CD8-positive, alpha-beta memory T cell (primary cell): ENCODE results near the gene RAPGEF5. TPM values are rescaled to one million over a fixed set of nuclear protein-coding genes. Genes with fewer than 3 reads are reported as not detected.

Experiments used
- CTCF ChIA-PET: fragments of 350-600 bp; sonication (Branson Sonifier 250); formaldehyde crosslinking; loops from one replicate; lab custom pipeline; 2021; ENCODE audit warnings: antibody characterized with exemption; lab: Charles Lee
- POLR2A ChIA-PET: fragments of 350-600 bp; sonication (Branson Sonifier 250); formaldehyde crosslinking; loops from one replicate; lab custom pipeline; 2021; ENCODE audit warnings: antibody characterized with exemption; lab: Charles Lee
- DNase-seq, 5 donors: peaks; one replicate each; pipeline versions ENCODE4 v3.0.0 to v3.0.0-alpha.2; 2020 to 2022; ENCODE audit warnings: mixed read lengths in 1 of 5
- H3K27ac ChIP-seq: one replicate; pipeline ENCODE4 v1.7.0; 2013; ENCODE audit warnings: low read depth, mild to moderate bottlenecking, low read length, moderate library complexity
- H3K27me3 ChIP-seq: 2 replicates; pipeline ENCODE4 v1.7.0; 2013; ENCODE audit warnings: low read length, mild to moderate bottlenecking; ENCODE audit not compliant: insufficient read depth, poor library complexity, severe bottlenecking
- H3K36me3 ChIP-seq: 2 replicates; pipeline ENCODE4 v1.7.0; 2013; ENCODE audit warnings: mild to moderate bottlenecking, low read length, moderate library complexity; ENCODE audit not compliant: insufficient read depth
- H3K4me1 ChIP-seq: 2 replicates; pipeline ENCODE4 v1.7.0; 2013; ENCODE audit warnings: mild to moderate bottlenecking, low read length, moderate library complexity; ENCODE audit not compliant: insufficient read depth
- H3K4me3 ChIP-seq: 2 replicates; pipeline ENCODE4 v1.7.0; 2013; ENCODE audit warnings: mild to moderate bottlenecking, low read length
- H3K9me3 ChIP-seq: 2 replicates; pipeline ENCODE4 v1.7.0; 2013; ENCODE audit warnings: mild to moderate bottlenecking, low read length
- H3K27ac Mint-ChIP-seq, 8 donors: one replicate each; pipeline ENCODE4 v1.8.0; 2020 to 2021; ENCODE audit warnings: mixed read lengths in 8 of 8, mild to moderate bottlenecking in 6 of 8, inconsistent platforms in 3 of 8, moderate library complexity in 3 of 8
- H3K27me3 Mint-ChIP-seq, 2 donors: one replicate each; pipeline ENCODE4 v1.8.0; 2020 to 2021; ENCODE audit warnings: mixed read lengths in 2 of 2, mild to moderate bottlenecking in 1 of 2, moderate library complexity in 1 of 2
- H3K36me3 Mint-ChIP-seq, 3 donors: one replicate each; pipeline ENCODE4 v1.8.0; 2020 to 2021; ENCODE audit warnings: mixed read lengths in 3 of 3, inconsistent platforms in 1 of 3, mild to moderate bottlenecking in 1 of 3
- H3K4me1 Mint-ChIP-seq, 3 donors: one replicate each; pipeline ENCODE4 v1.8.0; 2020 to 2021; ENCODE audit warnings: mixed read lengths in 3 of 3, inconsistent platforms in 1 of 3, mild to moderate bottlenecking in 1 of 3
- H3K4me3 Mint-ChIP-seq, 7 donors: one replicate each; pipeline ENCODE4 v1.8.0; 2020 to 2021; ENCODE audit warnings: mixed read lengths in 7 of 7, mild to moderate bottlenecking in 6 of 7, moderate library complexity in 4 of 7, inconsistent platforms in 2 of 7
- H3K9me3 Mint-ChIP-seq, 5 donors: one replicate each; pipeline ENCODE4 v1.8.0; 2020 to 2022; ENCODE audit warnings: mixed read lengths in 5 of 5, mild to moderate bottlenecking in 3 of 5, moderate library complexity in 2 of 5, inconsistent platforms in 1 of 5
- polyA plus RNA-seq: library from polyadenylated mRNA; unstranded; fragments of 300-500 nt; fragmentation: Illumina TruSeq; gene quantifications from one replicate; pipeline ENCODE4 v1.2.3, GENCODE V29; 2021
- total RNA-seq, 2 experiments: library from RNA; stranded (reverse); gene quantifications; one replicate each; pipeline ENCODE4 v1.2.3, GENCODE V29; 2021

Gene RAPGEF5
- total and polyA plus RNA-seq, 3 experiments from 2014 or later = 0.13 to 0.86 (median 0.50) TPM

DNA sequence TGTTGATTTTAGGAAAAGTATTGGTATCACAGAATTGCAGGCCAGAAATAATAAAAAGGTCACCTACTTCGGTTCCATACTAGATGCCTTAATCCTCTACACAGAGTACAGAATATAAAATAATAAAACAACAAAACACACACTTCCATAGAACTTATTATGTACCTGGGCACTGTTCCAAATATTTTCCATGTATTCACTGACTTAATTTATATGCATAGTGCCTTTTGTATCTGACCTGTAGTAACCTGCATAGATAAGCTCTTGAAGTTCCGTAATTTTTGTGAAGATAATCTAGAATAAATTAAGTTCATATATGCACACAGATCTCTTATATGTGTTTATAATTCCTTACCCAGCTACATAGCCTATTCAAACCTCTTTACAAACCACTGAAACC, 78.3 kb downstream of the RAPGEF5 start:
- no peak overlapping the region for H3K27ac Mint-ChIP-seq
- Histone ChIP-seq H3K27me3 (no peaks in the 10 kb centered on the region), H3K4me1 (no peaks in the 10 kb centered on the region), H3K9me3 (no peaks in the 10 kb centered on the region), H3K27ac (no peak overlapping the region), H3K4me3 (no peak overlapping the region), H3K36me3 (no peaks in the 10 kb centered on the region)
- H3K27me3 Mint-ChIP-seq = peaks cover 6 to 18% of the 10 kb centered on the region in 2 donors
- no peak overlapping the region for H3K4me3 Mint-ChIP-seq
- POLR2A ChIA-PET = no interaction called here
- H3K36me3 Mint-ChIP-seq = no peaks in the 10 kb centered on the region
- H3K9me3 Mint-ChIP-seq = no peaks in the 10 kb centered on the region
- no peaks in the 10 kb centered on the region for H3K4me1 Mint-ChIP-seq
- DNase-seq = no peak
- CTCF ChIA-PET = no interaction called here

DNA sequence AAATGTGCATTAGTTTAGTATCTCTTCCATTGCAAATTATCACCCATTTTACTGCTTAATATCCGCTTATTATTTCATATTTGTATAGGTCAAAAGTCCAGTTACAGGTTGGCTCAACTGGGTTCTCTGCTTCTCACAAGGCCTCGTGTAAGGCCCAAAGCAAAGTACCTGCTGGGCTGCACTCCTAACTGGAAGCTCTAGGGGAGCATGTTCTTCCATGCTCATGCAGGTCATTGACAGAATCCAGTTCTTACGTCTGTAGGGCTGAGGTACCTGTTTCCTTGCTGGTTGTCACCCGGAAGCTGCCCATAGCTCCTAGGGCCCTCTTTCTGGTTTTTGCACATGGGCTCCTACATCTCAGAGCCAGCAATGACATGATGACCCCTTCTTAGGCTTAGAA, 79.6 kb downstream of the RAPGEF5 start:
- no peak for DNase-seq
- POLR2A ChIA-PET = no interaction called here
- no peaks in the 10 kb centered on the region for H3K4me1 ChIP-seq
- H3K4me3 ChIP-seq = no peak overlapping the region
- CTCF ChIA-PET = no interaction called here
- H3K9me3 ChIP-seq = no peaks in the 10 kb centered on the region
- no peaks in the 10 kb centered on the region for H3K9me3 Mint-ChIP-seq
- H3K27ac Mint-ChIP-seq = no peak overlapping the region
- no peaks in the 10 kb centered on the region for H3K36me3 ChIP-seq
- H3K27me3 Mint-ChIP-seq = peaks cover 6 to 15% of the 10 kb centered on the region in 2 donors
- H3K36me3 Mint-ChIP-seq = no peaks in the 10 kb centered on the region
- no peaks in the 10 kb centered on the region for H3K27me3 ChIP-seq
- no peaks in the 10 kb centered on the region for H3K4me1 Mint-ChIP-seq
- H3K27ac ChIP-seq = no peak overlapping the region
- no peak overlapping the region for H3K4me3 Mint-ChIP-seq

DNA sequence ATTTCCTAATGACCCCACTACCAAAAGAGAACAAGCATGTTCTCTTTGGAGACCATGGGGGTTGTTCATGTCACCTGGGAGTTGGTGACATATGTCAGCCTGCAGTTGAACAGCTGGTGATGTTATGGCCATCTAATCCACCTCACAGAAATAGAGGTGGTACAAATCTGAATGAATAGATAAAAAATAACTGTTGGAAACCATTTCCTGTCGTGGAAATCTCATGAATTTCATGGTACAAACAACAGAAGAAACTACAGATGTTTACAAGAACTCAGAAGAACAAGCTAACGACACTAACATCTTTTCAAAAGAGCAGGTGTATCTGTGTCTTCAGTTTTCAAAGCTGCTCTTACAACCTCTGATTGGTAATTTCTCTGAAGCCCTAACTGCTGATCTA, 81.3 kb downstream of the RAPGEF5 start:
- H3K4me1 Mint-ChIP-seq = no peaks in the 10 kb centered on the region
- H3K27me3 Mint-ChIP-seq = peaks cover 6 to 13% of the 10 kb centered on the region in 2 donors
- H3K27ac ChIP-seq = no peak overlapping the region
- DNase-seq = no peak
- no peak overlapping the region for H3K4me3 Mint-ChIP-seq
- H3K36me3 ChIP-seq = no peaks in the 10 kb centered on the region
- no peak overlapping the region for H3K4me3 ChIP-seq
- no peaks in the 10 kb centered on the region for H3K9me3 Mint-ChIP-seq
- no peak overlapping the region for H3K27ac Mint-ChIP-seq
- CTCF ChIA-PET = no interaction called here
- no peaks in the 10 kb centered on the region for H3K27me3 ChIP-seq
- POLR2A ChIA-PET = no interaction called here
- H3K4me1 ChIP-seq = no peaks in the 10 kb centered on the region
- no peaks in the 10 kb centered on the region for H3K9me3 ChIP-seq
- no peaks in the 10 kb centered on the region for H3K36me3 Mint-ChIP-seq

DNA sequence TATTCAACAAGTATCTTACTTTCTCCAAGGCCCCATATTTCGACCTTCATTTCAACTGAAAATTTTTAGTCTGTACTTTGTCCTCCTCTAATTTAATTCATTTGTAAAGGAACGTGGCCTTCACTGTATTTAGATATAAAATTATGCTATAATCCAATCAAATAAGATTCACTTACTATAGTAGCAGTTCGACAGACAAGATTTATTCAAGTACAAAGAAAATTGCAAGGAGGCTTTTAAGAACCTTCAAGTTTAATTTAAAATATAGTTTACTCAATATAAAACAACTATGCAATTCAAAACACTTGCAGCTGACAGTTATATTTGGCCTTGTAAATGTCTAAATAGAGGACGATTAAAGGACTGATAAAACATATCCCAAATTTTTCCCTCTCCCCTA, 85.6 kb downstream of the RAPGEF5 start:
- ChIA-PET CTCF (no interaction called here), POLR2A (no interaction called here)
- Mint-ChIP-seq H3K27me3 (no peaks in the 10 kb centered on the region), H3K36me3 (no peaks in the 10 kb centered on the region), H3K4me1 (peaks cover 0 to 5% (median 0%) of the 10 kb centered on the region in 3 donors), H3K9me3 (no peaks in the 10 kb centered on the region), H3K27ac (no peak overlapping the region), H3K4me3 (no peak overlapping the region)
- Histone ChIP-seq H3K27ac (no peak overlapping the region), H3K4me3 (no peak overlapping the region), H3K9me3 (no peaks in the 10 kb centered on the region), H3K27me3 (no peaks in the 10 kb centered on the region), H3K36me3 (no peaks in the 10 kb centered on the region), H3K4me1 (no peaks in the 10 kb centered on the region)
- DNase-seq = no peak

DNA sequence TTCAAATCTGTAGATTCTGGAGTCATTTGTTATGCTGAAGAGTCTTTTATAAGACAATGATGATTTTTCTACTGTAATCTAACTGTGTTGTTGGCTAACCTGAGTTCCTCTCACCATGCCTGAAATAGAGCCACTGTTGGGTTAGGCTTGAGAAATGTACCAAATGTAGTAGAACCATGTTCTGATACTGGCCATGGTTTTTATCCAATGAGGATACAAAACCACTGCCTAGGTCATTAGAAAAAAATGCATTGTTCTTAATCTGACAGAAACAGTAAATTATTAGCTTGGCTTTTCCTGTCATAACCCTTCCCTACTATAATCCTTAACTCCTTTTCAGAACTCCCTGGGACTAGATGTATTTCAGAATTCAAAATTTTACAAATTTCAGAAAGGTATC, 86.6 kb downstream of the RAPGEF5 start:
- Mint-ChIP-seq H3K27ac (no peak overlapping the region), H3K4me3 (no peak overlapping the region), H3K36me3 (no peaks in the 10 kb centered on the region), H3K9me3 (no peaks in the 10 kb centered on the region), H3K4me1 (peaks cover 0 to 5% (median 0%) of the 10 kb centered on the region in 3 donors), H3K27me3 (no peaks in the 10 kb centered on the region)
- Histone ChIP-seq H3K9me3 (no peaks in the 10 kb centered on the region), H3K27me3 (no peaks in the 10 kb centered on the region), H3K36me3 (no peaks in the 10 kb centered on the region), H3K4me3 (no peak overlapping the region), H3K4me1 (no peaks in the 10 kb centered on the region), H3K27ac (no peak overlapping the region)
- ChIA-PET POLR2A (no interaction called here), CTCF (no interaction called here)
- DNase-seq = no peak

DNA sequence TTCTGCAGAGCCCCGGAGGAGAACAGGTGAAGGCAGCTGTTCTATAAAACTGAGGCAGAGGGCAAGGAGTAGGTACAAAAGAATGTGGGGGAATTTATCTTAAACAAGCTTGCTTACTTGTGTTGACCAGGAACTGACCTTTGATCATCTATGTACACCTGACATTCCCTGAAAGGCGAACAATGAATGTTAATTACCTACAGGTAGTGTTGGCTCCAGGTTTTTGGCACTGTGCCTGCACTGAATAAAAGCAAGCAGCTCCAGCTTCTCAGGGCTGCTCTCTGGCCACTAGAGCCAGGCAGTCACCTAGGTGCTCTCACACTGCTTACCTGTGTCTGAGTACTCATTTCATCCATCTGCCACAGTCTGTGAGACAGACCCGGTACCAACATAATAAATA, 87.0 kb downstream of the RAPGEF5 start:
- Histone ChIP-seq H3K9me3 (no peaks in the 10 kb centered on the region), H3K36me3 (no peaks in the 10 kb centered on the region), H3K4me1 (no peaks in the 10 kb centered on the region), H3K27ac (no peak overlapping the region), H3K4me3 (no peak overlapping the region), H3K27me3 (no peaks in the 10 kb centered on the region)
- H3K27me3 Mint-ChIP-seq = no peaks in the 10 kb centered on the region
- no peaks in the 10 kb centered on the region for H3K9me3 Mint-ChIP-seq
- no peak overlapping the region for H3K27ac Mint-ChIP-seq
- DNase-seq = no peak
- ChIA-PET CTCF (no interaction called here), POLR2A (no interaction called here)
- H3K36me3 Mint-ChIP-seq = no peaks in the 10 kb centered on the region
- peaks cover 0 to 5% (median 0%) of the 10 kb centered on the region in 3 donors for H3K4me1 Mint-ChIP-seq
- H3K4me3 Mint-ChIP-seq = no peak overlapping the region

DNA sequence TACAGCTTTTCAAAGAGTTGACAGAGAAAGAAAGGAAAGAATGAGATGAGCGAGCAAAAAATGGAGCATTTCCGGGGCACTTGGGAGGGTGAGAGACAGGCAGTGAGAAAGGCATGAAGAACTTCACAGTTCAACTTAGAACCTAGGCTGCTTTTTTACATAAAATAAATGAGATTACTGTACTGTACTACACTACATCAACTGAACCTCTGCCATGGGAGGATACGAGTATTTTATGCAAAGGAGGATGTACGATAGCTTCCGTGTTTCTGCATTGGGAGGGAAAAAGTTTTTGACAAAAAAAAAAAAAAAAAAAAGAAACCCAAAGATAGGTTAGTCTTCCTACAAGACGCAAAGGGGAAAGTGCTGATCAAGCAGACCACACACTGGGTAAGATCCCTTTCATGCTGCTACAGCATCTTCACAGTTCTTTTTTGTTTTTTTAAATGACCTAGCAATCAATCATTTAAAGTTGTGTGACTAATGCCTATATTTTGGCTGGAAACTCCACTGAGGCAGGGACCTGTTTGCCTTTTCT, 88.0 kb downstream of the RAPGEF5 start:
- DNase-seq = no peak
- Mint-ChIP-seq H3K27ac (no peak overlapping the region), H3K36me3 (no peaks in the 10 kb centered on the region), H3K27me3 (no peaks in the 10 kb centered on the region), H3K9me3 (no peaks in the 10 kb centered on the region), H3K4me1 (peaks cover 0 to 5% (median 0%) of the 10 kb centered on the region in 3 donors), H3K4me3 (no peak overlapping the region)
- Histone ChIP-seq H3K27me3 (no peaks in the 10 kb centered on the region), H3K27ac (no peak overlapping the region), H3K9me3 (no peaks in the 10 kb centered on the region), H3K4me3 (no peak overlapping the region), H3K36me3 (no peaks in the 10 kb centered on the region), H3K4me1 (no peaks in the 10 kb centered on the region)
- POLR2A ChIA-PET = no interaction called here
- CTCF ChIA-PET = no interaction called here

DNA sequence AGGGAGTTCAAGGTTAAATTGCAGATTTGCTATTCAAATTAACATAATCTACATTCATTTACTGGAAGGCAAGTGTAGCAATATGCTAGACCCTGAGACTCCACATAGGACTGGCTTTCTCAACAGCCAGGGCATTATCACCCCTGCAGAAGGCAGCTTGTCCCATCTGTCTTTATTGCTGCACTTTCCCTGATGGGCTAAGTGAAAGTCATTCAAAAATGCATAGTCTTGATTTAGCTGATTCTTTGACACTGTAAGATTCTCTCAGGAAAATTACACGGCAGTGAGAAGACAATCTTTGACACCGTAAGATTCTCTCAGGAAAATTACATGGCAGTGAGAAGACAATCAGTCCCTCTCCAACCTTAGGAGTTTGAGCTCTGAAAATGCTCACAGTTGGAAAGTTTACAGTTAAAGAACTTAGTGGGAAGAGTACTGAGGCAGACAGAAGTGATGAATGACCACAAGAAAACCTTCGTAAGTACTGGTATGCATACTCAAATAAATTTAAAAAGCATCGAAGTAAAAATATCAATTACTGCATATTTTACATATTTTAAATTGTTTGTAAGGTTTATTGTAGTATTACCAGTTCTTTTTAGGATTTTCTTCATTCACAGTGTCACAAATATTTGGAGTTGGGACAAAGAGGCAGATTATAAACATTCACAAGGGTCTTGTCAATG, 88.9 kb downstream of the RAPGEF5 start:
- no peaks in the 10 kb centered on the region for H3K27me3 Mint-ChIP-seq
- H3K36me3 Mint-ChIP-seq = no peaks in the 10 kb centered on the region
- H3K4me3 Mint-ChIP-seq = no peak overlapping the region
- CTCF ChIA-PET = no interaction called here
- no peaks in the 10 kb centered on the region for H3K27me3 ChIP-seq
- no peak overlapping the region for H3K4me3 ChIP-seq
- peaks cover 0 to 5% (median 0%) of the 10 kb centered on the region in 3 donors for H3K4me1 Mint-ChIP-seq
- H3K9me3 Mint-ChIP-seq = no peaks in the 10 kb centered on the region
- H3K36me3 ChIP-seq = no peaks in the 10 kb centered on the region
- DNase-seq = no peak
- POLR2A ChIA-PET = no interaction called here
- H3K9me3 ChIP-seq = no peaks in the 10 kb centered on the region
- H3K27ac Mint-ChIP-seq = no peak overlapping the region
- no peaks in the 10 kb centered on the region for H3K4me1 ChIP-seq
- no peak overlapping the region for H3K27ac ChIP-seq
